Measurements from ENCODE around the gene KLRC3. TPM values are rescaled to one million over a fixed set of nuclear protein-coding genes. Genes with fewer than 3 reads are reported as not detected.

The KLRC3 gene
- total and polyA plus RNA-seq, 2 of the 13 experiments (the other 11 are each of a cell fraction or from before 2014, with no cell fraction given) = not detected

DNA sequence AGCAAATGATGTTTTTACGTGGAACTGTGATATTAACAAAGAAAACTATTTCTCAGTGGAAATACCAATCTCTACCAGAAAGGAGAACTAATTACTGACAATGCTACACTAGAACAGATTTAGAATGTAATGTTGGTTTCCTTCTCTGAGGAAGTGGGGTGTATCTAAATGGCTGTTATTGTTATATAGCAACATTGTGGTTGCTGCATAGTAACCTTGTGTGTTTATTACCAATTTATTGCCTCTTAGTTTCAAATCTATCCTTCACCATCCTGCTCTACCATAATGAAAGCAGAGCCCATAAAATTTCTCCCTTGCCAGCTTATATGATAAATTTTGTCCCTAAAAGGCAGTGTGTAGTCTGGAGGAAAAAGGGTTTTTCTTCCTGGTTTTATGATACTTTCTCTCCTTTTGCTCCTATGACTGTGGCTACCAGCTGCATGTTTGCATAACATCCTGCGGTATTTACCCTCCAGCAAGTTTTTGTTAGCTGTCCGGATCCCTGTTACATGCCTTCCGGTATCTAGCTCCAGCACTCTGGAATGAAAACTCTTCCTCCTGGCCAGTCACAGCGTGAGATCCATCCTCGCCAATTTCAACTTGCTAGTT lies 24.9 kb downstream of the KLRC3 start (continued):
- TF ChIP-seq, protein P1, sequence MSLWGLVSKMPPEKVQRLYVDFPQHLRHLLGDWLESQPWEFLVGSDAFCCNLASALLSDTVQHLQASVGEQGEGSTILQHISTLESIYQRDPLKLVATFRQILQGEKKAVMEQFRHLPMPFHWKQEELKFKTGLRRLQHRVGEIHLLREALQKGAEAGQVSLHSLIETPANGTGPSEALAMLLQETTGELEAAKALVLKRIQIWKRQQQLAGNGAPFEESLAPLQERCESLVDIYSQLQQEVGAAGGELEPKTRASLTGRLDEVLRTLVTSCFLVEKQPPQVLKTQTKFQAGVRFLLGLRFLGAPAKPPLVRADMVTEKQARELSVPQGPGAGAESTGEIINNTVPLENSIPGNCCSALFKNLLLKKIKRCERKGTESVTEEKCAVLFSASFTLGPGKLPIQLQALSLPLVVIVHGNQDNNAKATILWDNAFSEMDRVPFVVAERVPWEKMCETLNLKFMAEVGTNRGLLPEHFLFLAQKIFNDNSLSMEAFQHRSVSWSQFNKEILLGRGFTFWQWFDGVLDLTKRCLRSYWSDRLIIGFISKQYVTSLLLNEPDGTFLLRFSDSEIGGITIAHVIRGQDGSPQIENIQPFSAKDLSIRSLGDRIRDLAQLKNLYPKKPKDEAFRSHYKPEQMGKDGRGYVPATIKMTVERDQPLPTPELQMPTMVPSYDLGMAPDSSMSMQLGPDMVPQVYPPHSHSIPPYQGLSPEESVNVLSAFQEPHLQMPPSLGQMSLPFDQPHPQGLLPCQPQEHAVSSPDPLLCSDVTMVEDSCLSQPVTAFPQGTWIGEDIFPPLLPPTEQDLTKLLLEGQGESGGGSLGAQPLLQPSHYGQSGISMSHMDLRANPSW (CRISPR knock-in tag; IDR thresholded peaks at IDR 0.05; ENCODE audit: borderline replicate concordance) = 0 out of 2 replicates have a peak, but pooled peaks have one; percentile 30
- TF ChIP-seq, protein P2, sequence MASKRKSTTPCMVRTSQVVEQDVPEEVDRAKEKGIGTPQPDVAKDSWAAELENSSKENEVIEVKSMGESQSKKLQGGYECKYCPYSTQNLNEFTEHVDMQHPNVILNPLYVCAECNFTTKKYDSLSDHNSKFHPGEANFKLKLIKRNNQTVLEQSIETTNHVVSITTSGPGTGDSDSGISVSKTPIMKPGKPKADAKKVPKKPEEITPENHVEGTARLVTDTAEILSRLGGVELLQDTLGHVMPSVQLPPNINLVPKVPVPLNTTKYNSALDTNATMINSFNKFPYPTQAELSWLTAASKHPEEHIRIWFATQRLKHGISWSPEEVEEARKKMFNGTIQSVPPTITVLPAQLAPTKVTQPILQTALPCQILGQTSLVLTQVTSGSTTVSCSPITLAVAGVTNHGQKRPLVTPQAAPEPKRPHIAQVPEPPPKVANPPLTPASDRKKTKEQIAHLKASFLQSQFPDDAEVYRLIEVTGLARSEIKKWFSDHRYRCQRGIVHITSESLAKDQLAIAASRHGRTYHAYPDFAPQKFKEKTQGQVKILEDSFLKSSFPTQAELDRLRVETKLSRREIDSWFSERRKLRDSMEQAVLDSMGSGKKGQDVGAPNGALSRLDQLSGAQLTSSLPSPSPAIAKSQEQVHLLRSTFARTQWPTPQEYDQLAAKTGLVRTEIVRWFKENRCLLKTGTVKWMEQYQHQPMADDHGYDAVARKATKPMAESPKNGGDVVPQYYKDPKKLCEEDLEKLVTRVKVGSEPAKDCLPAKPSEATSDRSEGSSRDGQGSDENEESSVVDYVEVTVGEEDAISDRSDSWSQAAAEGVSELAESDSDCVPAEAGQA (IDR thresholded peaks at IDR 0.05; ENCODE audit: low read depth) = no peak
- TF ChIP-seq, protein P2 (CRISPR knock-in tag; IDR thresholded peaks at IDR 0.05; ENCODE audit: borderline replicate concordance) = no peak
- TF ChIP-seq ZNF367 (CRISPR knock-in tag; IDR thresholded peaks at IDR 0.05; ENCODE audit: borderline replicate concordance) (no peak), FLYWCH1 (CRISPR knock-in tag; IDR thresholded peaks at IDR 0.05) (no peak), CENPT (CRISPR knock-in tag; IDR thresholded peaks at IDR 0.05; ENCODE audit: low read depth) (no peak), ZNF44 (CRISPR knock-in tag; IDR thresholded peaks at IDR 0.05) (no peak), RORA (CRISPR knock-in tag; IDR thresholded peaks at IDR 0.05) (no peak), DNMT3B (CRISPR knock-in tag; conservative IDR thresholded peaks at IDR 0.05) (no peak), ZZZ3 (CRISPR knock-in tag; IDR thresholded peaks at IDR 0.05; ENCODE audit: borderline replicate concordance) (no peak), KLF6 (CRISPR knock-in tag; IDR thresholded peaks at IDR 0.05) (no peak), NR2F6 (IDR thresholded peaks at IDR 0.05) (no peak), NR2F6 (CRISPR knock-in tag; IDR thresholded peaks at IDR 0.05) (0 out of 2 replicates have a peak, but pooled peaks have one; percentile 15), FOSL1 (CRISPR knock-in tag; IDR thresholded peaks at IDR 0.05; ENCODE audit: borderline replicate concordance) (no peak), GATA4 (IDR thresholded peaks at IDR 0.05; ENCODE audit: borderline replicate concordance, low read depth) (no peak), ZNF331 (CRISPR knock-in tag; IDR thresholded peaks at IDR 0.05) (peak; percentile 58; the same call in 1 of the 2 replicates)
- TF ChIP-seq, protein P3, sequence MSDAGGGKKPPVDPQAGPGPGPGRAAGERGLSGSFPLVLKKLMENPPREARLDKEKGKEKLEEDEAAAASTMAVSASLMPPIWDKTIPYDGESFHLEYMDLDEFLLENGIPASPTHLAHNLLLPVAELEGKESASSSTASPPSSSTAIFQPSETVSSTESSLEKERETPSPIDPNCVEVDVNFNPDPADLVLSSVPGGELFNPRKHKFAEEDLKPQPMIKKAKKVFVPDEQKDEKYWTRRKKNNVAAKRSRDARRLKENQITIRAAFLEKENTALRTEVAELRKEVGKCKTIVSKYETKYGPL (CRISPR knock-in tag; IDR thresholded peaks at IDR 0.05) = peak; percentile 91
- TF ChIP-seq, protein P4, sequence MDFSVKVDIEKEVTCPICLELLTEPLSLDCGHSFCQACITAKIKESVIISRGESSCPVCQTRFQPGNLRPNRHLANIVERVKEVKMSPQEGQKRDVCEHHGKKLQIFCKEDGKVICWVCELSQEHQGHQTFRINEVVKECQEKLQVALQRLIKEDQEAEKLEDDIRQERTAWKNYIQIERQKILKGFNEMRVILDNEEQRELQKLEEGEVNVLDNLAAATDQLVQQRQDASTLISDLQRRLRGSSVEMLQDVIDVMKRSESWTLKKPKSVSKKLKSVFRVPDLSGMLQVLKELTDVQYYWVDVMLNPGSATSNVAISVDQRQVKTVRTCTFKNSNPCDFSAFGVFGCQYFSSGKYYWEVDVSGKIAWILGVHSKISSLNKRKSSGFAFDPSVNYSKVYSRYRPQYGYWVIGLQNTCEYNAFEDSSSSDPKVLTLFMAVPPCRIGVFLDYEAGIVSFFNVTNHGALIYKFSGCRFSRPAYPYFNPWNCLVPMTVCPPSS (IDR thresholded peaks at IDR 0.05) = no peak

All from HepG2 (cell line).